Measurements from ENCODE around the gene RNF17. TPM values are rescaled to one million over a fixed set of nuclear protein-coding genes. Genes with fewer than 3 reads are reported as not detected.

Gene RNF17
- total and polyA plus RNA-seq, 10 of the 15 experiments (the other 5 are each of a cell fraction or from before 2014, with no cell fraction given) = not detected

GRCh38 chr13:24865163-24865953 is 101.4 kb downstream of the RNF17 start:
- in situ Hi-C loops (cut with MboI) = no loop called here
- Histone ChIP-seq H3K4me3 (no peak overlapping the region), H3K9me3 (replicated peaks; ENCODE audit: control insufficient read depth, insufficient read depth, low read length) (no peaks in the 10 kb centered on the region), H3K27me3 (replicated peaks in 1 of 2; ENCODE audit: control insufficient read depth in 2 of 2, insufficient read depth in 2 of 2, low read length in 1 of 2) (no peaks in the 10 kb centered on the region), H2AFZ (ENCODE audit: control insufficient read depth, low read depth, low read length) (no peak overlapping the region), H3K36me3 (ENCODE audit: control insufficient read depth in 2 of 2, insufficient read depth in 2 of 2, low read length in 1 of 2) (no peaks in the 10 kb centered on the region), H3K79me2 (ENCODE audit: control insufficient read depth, insufficient read depth, low read length) (no peaks in the 10 kb centered on the region), H4K20me1 (ENCODE audit: control insufficient read depth, insufficient read depth) (no peaks in the 10 kb centered on the region), H3K27ac (ENCODE audit: control insufficient read depth, insufficient read depth) (no peak overlapping the region), H3K9ac (ENCODE audit: control insufficient read depth, insufficient read depth, low read length) (no peak overlapping the region), H3K4me1 (ENCODE audit: control insufficient read depth, insufficient read depth, low read length) (no peaks in the 10 kb centered on the region), H3K4me2 (ENCODE audit: control insufficient read depth, insufficient read depth) (no peak overlapping the region)
- no peak for ATAC-seq
- intact Hi-C loops (cut with micrococcal nuclease; ENCODE audit: unreplicated experiment) = no loop called here
- DNase-seq (ENCODE audit: low read depth, low spot score) = no peak
- POLR2A ChIA-PET = interaction anchor here (1.2 kb wide), 1 partner anchor 10 kb away, joined by 4 read pairs; no protein-coding TSS in a partner anchor
- CTCF ChIA-PET = interaction anchor here (0.8 to 1.6 kb wide), 7 partner anchors 7 to 171 kb away, joined by 3 to 9 read pairs (median 3); no protein-coding TSS in a partner anchor
- TF ChIP-seq ZNF592 (IDR thresholded peaks at IDR 0.05) (no peak), SMC3 (IDR thresholded peaks at IDR 0.05; ENCODE audit: borderline replicate concordance, low read length) (peak; percentile 29; the same call in 1 of the 2 replicates), CREB1 (IDR thresholded peaks at IDR 0.05; ENCODE audit: low read depth) (no peak), CTCF (IDR thresholded peaks at IDR 0.05 in 2 of 3, conservative IDR thresholded peaks at IDR 0.05 in 1 of 3; ENCODE audit: control insufficient read depth in 2 of 3, extremely low read depth in 1 of 3, insufficient read depth in 1 of 3, low read depth in 3 of 3, low read length in 3 of 3) (peak in 1 of 3 experiments; percentile 17; a peak in 2 of 6 replicates), FOXM1 (IDR thresholded peaks at IDR 0.05; ENCODE audit: low read depth, low read length) (no peak), RFX5 (IDR thresholded peaks at IDR 0.05; ENCODE audit: low read depth, low read length) (no peak), RAD21 (IDR thresholded peaks at IDR 0.05; ENCODE audit: insufficient read depth, low read depth, low read length) (peak; percentile 30)
- FAIRE-seq = no peak
- RAD21 ChIA-PET (ENCODE audit: unreplicated experiment) = interaction anchor here (1.1 to 1.7 kb wide), 2 partner anchors 24 to 103 kb away, joined by 5 to 6 read pairs; no protein-coding TSS in a partner anchor
- 33% methylated on average over 5 of the region's 5 CpGs for WGBS (ENCODE audit: insufficient coverage, insufficient replicate concordance, low lambda C conversion rate, missing lambda C conversion rate)
- BruUV-seq (replicated peaks) = no TSS peak
- SMC1A ChIA-PET (ENCODE audit: uncharacterized antibody, unreplicated experiment) = interaction anchor here (0.5 to 1.5 kb wide), 8 partner anchors 11 to 497 kb away, joined by 3 to 5 read pairs (median 3); no protein-coding TSS in a partner anchor

Measured in GM12878 (cell line).